ENCODE data around the gene TNFRSF13B. TPM values are rescaled to one million over a fixed set of nuclear protein-coding genes. Genes with fewer than 3 reads are reported as not detected.
"Not testable (repeated sequence)": the region's sequence is repeated elsewhere in the genome, so short reads cannot be mapped to it uniquely, and the experiment has no call there.

TNFRSF13B gene
- polyA plus RNA-seq, 1 donor from 2014 or later = 224 TPM

GRCh38 chr17:17011043-17011907 lies 39.4 kb upstream of the TNFRSF13B start:
- not testable (repeated sequence) for H3K4me3 Mint-ChIP-seq, H3K27ac Mint-ChIP-seq, H3K36me3 Mint-ChIP-seq, H3K4me1 Mint-ChIP-seq, H3K9me3 Mint-ChIP-seq, H3K27me3 Mint-ChIP-seq

GRCh38 chr17:17010545-17011034 lies 38.7 kb upstream of the TNFRSF13B start:
- H3K9me3 Mint-ChIP-seq, H3K36me3 Mint-ChIP-seq, H3K27ac Mint-ChIP-seq, H3K4me1 Mint-ChIP-seq, H3K4me3 Mint-ChIP-seq, H3K27me3 Mint-ChIP-seq: not testable (repeated sequence)

GRCh38 chr17:17009972-17010371 lies 38.1 kb upstream of the TNFRSF13B start:
- H3K9me3 Mint-ChIP-seq, H3K27ac Mint-ChIP-seq, H3K4me1 Mint-ChIP-seq, H3K36me3 Mint-ChIP-seq, H3K4me3 Mint-ChIP-seq, H3K27me3 Mint-ChIP-seq: not testable (repeated sequence)

- H3K4me3 Mint-ChIP-seq, H3K36me3 Mint-ChIP-seq, H3K27me3 Mint-ChIP-seq: not testable (repeated sequence)
Measured at GRCh38 chr17:17008621-17009397, 36.9 kb upstream of the TNFRSF13B start.

GRCh38 chr17:17007891-17008290 lies 36.0 kb upstream of the TNFRSF13B start:
- H3K36me3 Mint-ChIP-seq, H3K27ac Mint-ChIP-seq, H3K4me3 Mint-ChIP-seq, H3K27me3 Mint-ChIP-seq, H3K9me3 Mint-ChIP-seq, H3K4me1 Mint-ChIP-seq: not testable (repeated sequence)

More at GRCh38 chr17:17008621-17009397, 36.9 kb upstream of the TNFRSF13B start:
- not testable (repeated sequence) for H3K27ac Mint-ChIP-seq, H3K4me1 Mint-ChIP-seq, H3K9me3 Mint-ChIP-seq

- H3K27me3 Mint-ChIP-seq, H3K36me3 Mint-ChIP-seq, H3K4me3 Mint-ChIP-seq, H3K4me1 Mint-ChIP-seq, H3K9me3 Mint-ChIP-seq, H3K27ac Mint-ChIP-seq: not testable (repeated sequence)
Measured at GRCh38 chr17:17004997-17005614, 33.2 kb upstream of the TNFRSF13B start.

GRCh38 chr17:17004251-17004996 lies 32.5 kb upstream of the TNFRSF13B start:
- peak overlapping the region in 1 of 3 donors; percentile 65 for H3K27ac Mint-ChIP-seq
- H3K27me3 Mint-ChIP-seq = peaks cover 1% of the 10 kb centered on the region

GRCh38 chr17:17002731-17003715 lies 31.1 kb upstream of the TNFRSF13B start:
- H3K4me1 Mint-ChIP-seq, H3K27me3 Mint-ChIP-seq, H3K27ac Mint-ChIP-seq, H3K9me3 Mint-ChIP-seq, H3K36me3 Mint-ChIP-seq, H3K4me3 Mint-ChIP-seq: not testable (repeated sequence)

More at GRCh38 chr17:17004251-17004996, 32.5 kb upstream of the TNFRSF13B start:
- Mint-ChIP-seq H3K4me3 (no peak overlapping the region), H3K4me1 (peaks cover 0 to 2% (median 0%) of the 10 kb centered on the region in 3 donors), H3K9me3 (peaks cover 0 to 4% (median 3%) of the 10 kb centered on the region in 3 donors), H3K36me3 (peaks cover 1% of the 10 kb centered on the region)

GRCh38 chr17:17001874-17002520 lies 30.1 kb upstream of the TNFRSF13B start:
- peak overlapping the region in 1 of 3 donors; percentile 69 for H3K27ac Mint-ChIP-seq
- H3K27me3 Mint-ChIP-seq = peaks cover 1% of the 10 kb centered on the region

GRCh38 chr17:17001076-17001777 lies 29.3 kb upstream of the TNFRSF13B start:
- Mint-ChIP-seq H3K27ac (peak overlapping the region in 1 of 3 donors; percentile 69), H3K9me3 (no peaks in the 10 kb centered on the region), H3K4me1 (peaks cover 0 to 2% (median 0%) of the 10 kb centered on the region in 3 donors), H3K4me3 (peak overlapping the region in 1 of 4 donors; percentile 49), H3K36me3 (no peaks in the 10 kb centered on the region), H3K27me3 (peaks cover 1% of the 10 kb centered on the region)

More at GRCh38 chr17:17001874-17002520, 30.1 kb upstream of the TNFRSF13B start:
- H3K9me3 Mint-ChIP-seq = no peaks in the 10 kb centered on the region
- no peak overlapping the region for H3K4me3 Mint-ChIP-seq
- peaks cover 0 to 2% (median 0%) of the 10 kb centered on the region in 3 donors for H3K4me1 Mint-ChIP-seq
- no peaks in the 10 kb centered on the region for H3K36me3 Mint-ChIP-seq

GRCh38 chr17:16999931-17000625 lies 28.2 kb upstream of the TNFRSF13B start:
- H3K9me3 Mint-ChIP-seq = no peaks in the 10 kb centered on the region
- H3K36me3 Mint-ChIP-seq = no peaks in the 10 kb centered on the region
- H3K4me1 Mint-ChIP-seq = peaks cover 0 to 2% (median 0%) of the 10 kb centered on the region in 3 donors
- H3K27ac Mint-ChIP-seq = no peak overlapping the region
- H3K4me3 Mint-ChIP-seq = no peak overlapping the region
- H3K27me3 Mint-ChIP-seq = no peaks in the 10 kb centered on the region

Measured in IgD-negative memory B cell (primary cell).